GM12873 (cell line): ENCODE results near the gene UCP2.

Source experiments
- TF ChIP-seq, protein P1 (sequence below): IDR thresholded peaks from 2 replicates; pipeline ENCODE4 v1.5.1; 2012; ENCODE audit warnings: low read depth, mild to moderate bottlenecking, moderate library complexity, low read length, control low read depth; ENCODE audit not compliant: insufficient read depth; ENCODE audit errors: missing control alignments

Gene UCP2, protein sequence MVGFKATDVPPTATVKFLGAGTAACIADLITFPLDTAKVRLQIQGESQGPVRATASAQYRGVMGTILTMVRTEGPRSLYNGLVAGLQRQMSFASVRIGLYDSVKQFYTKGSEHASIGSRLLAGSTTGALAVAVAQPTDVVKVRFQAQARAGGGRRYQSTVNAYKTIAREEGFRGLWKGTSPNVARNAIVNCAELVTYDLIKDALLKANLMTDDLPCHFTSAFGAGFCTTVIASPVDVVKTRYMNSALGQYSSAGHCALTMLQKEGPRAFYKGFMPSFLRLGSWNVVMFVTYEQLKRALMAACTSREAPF

DNA sequence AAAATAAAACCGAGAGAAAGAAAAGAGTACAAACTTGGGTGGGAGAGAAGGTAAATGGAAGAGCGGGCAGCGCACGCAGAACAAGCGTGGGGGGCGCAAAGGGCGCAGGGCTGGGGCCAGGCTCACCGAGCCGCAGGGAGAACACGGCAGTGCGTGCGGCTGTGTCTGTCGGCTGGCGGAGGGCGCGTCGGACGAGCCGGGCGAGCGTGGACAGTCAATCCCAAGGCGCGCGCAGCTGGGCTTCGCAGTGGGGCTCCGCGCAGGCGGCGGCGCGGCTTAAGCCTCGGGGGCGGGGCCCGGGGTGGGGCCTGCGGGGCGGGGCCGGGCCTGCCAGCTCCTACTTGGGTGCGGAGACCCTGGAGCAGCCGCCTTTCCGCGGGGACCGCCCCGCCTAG, at the start of gene UCP2:
UCP2 (minus strand) TSS at position 249 of the 395 bp plus-strand sequence. CDS start 4,465 bp downstream, outside the sequence.
- TF ChIP-seq, protein P1, sequence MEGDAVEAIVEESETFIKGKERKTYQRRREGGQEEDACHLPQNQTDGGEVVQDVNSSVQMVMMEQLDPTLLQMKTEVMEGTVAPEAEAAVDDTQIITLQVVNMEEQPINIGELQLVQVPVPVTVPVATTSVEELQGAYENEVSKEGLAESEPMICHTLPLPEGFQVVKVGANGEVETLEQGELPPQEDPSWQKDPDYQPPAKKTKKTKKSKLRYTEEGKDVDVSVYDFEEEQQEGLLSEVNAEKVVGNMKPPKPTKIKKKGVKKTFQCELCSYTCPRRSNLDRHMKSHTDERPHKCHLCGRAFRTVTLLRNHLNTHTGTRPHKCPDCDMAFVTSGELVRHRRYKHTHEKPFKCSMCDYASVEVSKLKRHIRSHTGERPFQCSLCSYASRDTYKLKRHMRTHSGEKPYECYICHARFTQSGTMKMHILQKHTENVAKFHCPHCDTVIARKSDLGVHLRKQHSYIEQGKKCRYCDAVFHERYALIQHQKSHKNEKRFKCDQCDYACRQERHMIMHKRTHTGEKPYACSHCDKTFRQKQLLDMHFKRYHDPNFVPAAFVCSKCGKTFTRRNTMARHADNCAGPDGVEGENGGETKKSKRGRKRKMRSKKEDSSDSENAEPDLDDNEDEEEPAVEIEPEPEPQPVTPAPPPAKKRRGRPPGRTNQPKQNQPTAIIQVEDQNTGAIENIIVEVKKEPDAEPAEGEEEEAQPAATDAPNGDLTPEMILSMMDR, result no peak

- TF ChIP-seq, protein P1, result no peak
Measured at GRCh38 chr11:74030723-74031676, 48.4 kb upstream of the UCP2 start.

- TF ChIP-seq, protein P1, result no peak
Measured at GRCh38 chr11:74025467-74026166, 43.0 kb upstream of the UCP2 start.

- TF ChIP-seq, protein P1, result no peak
Measured at GRCh38 chr11:74024261-74025029, 41.8 kb upstream of the UCP2 start.

GRCh38 chr11:74023276-74023675, 40.6 kb upstream of the UCP2 start:
- TF ChIP-seq, protein P1, result no peak

DNA sequence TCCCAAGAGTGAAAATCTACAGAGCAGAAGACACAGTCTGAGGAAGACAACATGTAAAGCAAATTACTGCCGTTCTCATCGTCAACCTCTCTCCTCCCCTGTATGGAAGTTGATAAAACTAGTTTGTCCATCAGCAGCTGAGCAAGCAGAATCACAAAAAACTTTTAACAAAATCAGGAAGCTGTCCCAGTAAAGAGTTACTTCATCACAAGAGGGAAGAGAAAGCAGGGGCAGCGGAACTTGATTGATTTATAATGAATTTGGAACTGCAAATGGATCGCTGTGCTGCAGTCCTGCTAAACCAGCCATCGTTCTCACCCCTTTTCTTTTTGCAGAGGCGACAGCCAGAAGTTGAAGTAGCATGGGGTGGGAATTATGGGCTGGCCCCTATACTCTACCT, 39.9 kb upstream of the UCP2 start:
- TF ChIP-seq, protein P1, result no peak

DNA sequence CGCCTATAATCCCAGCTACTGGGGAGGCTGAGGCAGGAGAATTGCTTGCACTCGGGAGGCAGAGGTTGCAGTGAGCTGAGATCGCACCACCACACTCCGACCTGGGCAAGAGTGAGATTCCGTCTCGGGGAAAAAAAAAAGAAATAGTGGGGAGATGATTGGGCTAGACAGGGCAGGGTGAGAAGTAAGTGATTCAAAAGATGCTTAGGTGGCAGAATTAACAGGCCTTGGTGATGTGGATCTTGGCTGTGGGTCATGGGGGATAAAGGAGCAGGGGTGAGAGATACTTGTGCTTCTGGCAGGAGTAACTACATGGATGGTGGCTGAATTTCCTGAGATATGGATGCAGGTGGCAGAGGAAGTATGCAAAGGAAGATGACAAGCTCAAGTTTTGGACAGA, 39.4 kb upstream of the UCP2 start:
- TF ChIP-seq, protein P1, result no peak
